ENCODE measurements around the gene PDXDC1. TPM values are rescaled to one million over a fixed set of nuclear protein-coding genes. Genes with fewer than 3 reads are reported as not detected.

PDXDC1 gene
- total RNA-seq, 1 donor from 2014 or later, result 69.1 TPM

DNA sequence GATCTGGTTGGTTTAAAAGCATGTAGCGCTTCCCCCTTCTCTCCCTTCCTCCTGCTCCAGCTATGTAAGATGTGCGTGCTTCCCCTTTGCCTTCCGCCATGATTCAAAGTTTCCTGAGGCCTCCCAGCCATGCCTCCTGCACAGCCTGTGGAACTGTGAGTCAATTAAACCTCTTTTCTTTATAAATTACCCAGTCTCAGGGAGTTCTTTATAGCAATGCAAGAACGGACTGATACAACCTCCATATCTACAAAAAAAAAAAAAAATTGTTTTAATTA, 16.6 kb upstream of the PDXDC1 start:
- no peaks in the 10 kb centered on the region for H3K9me3 ChIP-seq (ENCODE audit: low read depth)
- H3K36me3 Mint-ChIP-seq, result no peaks in the 10 kb centered on the region
- no peaks in the 10 kb centered on the region for H3K79me2 ChIP-seq (ENCODE audit: low read depth)
- H3K27ac Mint-ChIP-seq, result no peak overlapping the region
- no peak for DNase-seq (ENCODE audit: low spot score)
- no peaks in the 10 kb centered on the region for H3K36me3 ChIP-seq
- peaks cover 5% of the 10 kb centered on the region for H3K27me3 Mint-ChIP-seq (ENCODE audit: insufficient read depth, low read depth)
- H4K20me1 ChIP-seq (ENCODE audit: low read depth), result no peaks in the 10 kb centered on the region
- no peak overlapping the region for H3K9ac ChIP-seq
- H3K4me3 Mint-ChIP-seq, result no peak overlapping the region
- H3F3A ChIP-seq (ENCODE audit: low read depth), result no peaks in the 10 kb centered on the region
- H3K4me2 ChIP-seq, result no peak overlapping the region
- H3K4me1 ChIP-seq, result peaks cover 5% of the 10 kb centered on the region
- no peaks in the 10 kb centered on the region for H3K9me3 Mint-ChIP-seq
- no peaks in the 10 kb centered on the region for H3K27me3 ChIP-seq
- no peak overlapping the region for H2AFZ ChIP-seq (replicated peaks)
- no peak overlapping the region for H3K27ac ChIP-seq
- H3K4me3 ChIP-seq, result no peak overlapping the region
- H3K4me1 Mint-ChIP-seq, result peaks cover 3% of the 10 kb centered on the region
- TF ChIP-seq EZH2phosphoT487 (IDR thresholded peaks at IDR 0.05) (no peak), CTCF (IDR thresholded peaks at IDR 0.05) (no peak), EZH2 (IDR thresholded peaks at IDR 0.05) (no peak)

GRCh38 chr16:14958970-14959369, 15.9 kb upstream of the PDXDC1 start:
- Histone ChIP-seq H3K4me3 (no peak overlapping the region), H3K4me2 (no peak overlapping the region), H3K9me3 (ENCODE audit: low read depth) (no peaks in the 10 kb centered on the region), H3K4me1 (peaks cover 5% of the 10 kb centered on the region), H3K9ac (no peak overlapping the region), H3K27ac (no peak overlapping the region), H3K79me2 (ENCODE audit: low read depth) (no peaks in the 10 kb centered on the region), H3K36me3 (no peaks in the 10 kb centered on the region), H3F3A (ENCODE audit: low read depth) (no peaks in the 10 kb centered on the region), H4K20me1 (ENCODE audit: low read depth) (no peaks in the 10 kb centered on the region), H2AFZ (replicated peaks) (peak overlapping the region; percentile 23), H3K27me3 (no peaks in the 10 kb centered on the region)
- Mint-ChIP-seq H3K4me3 (no peak overlapping the region), H3K9me3 (no peaks in the 10 kb centered on the region), H3K27me3 (ENCODE audit: insufficient read depth, low read depth) (peaks cover 5% of the 10 kb centered on the region), H3K36me3 (no peaks in the 10 kb centered on the region), H3K27ac (no peak overlapping the region), H3K4me1 (peaks cover 3% of the 10 kb centered on the region)
- DNase-seq (ENCODE audit: low spot score), result peak; percentile 29
- no peak for TF ChIP-seq EZH2phosphoT487 (IDR thresholded peaks at IDR 0.05)

- Mint-ChIP-seq H3K4me3 (no peak overlapping the region), H3K4me1 (peaks cover 3% of the 10 kb centered on the region), H3K36me3 (no peaks in the 10 kb centered on the region), H3K27ac (no peak overlapping the region), H3K27me3 (ENCODE audit: insufficient read depth, low read depth) (no peaks in the 10 kb centered on the region), H3K9me3 (no peaks in the 10 kb centered on the region)
- Histone ChIP-seq H3K79me2 (ENCODE audit: low read depth) (no peaks in the 10 kb centered on the region), H3K36me3 (no peaks in the 10 kb centered on the region), H3K27me3 (no peaks in the 10 kb centered on the region), H4K20me1 (ENCODE audit: low read depth) (no peaks in the 10 kb centered on the region), H3K4me1 (peaks cover 5% of the 10 kb centered on the region), H2AFZ (replicated peaks) (no peak overlapping the region), H3K27ac (no peak overlapping the region), H3K4me2 (no peak overlapping the region), H3K9me3 (ENCODE audit: low read depth) (no peaks in the 10 kb centered on the region), H3F3A (ENCODE audit: low read depth) (no peaks in the 10 kb centered on the region), H3K9ac (no peak overlapping the region), H3K4me3 (no peak overlapping the region)
- no peak for DNase-seq (ENCODE audit: low spot score)
- TF ChIP-seq EZH2 (IDR thresholded peaks at IDR 0.05), result no peak
- no peak for TF ChIP-seq CTCF (IDR thresholded peaks at IDR 0.05)
- TF ChIP-seq EZH2phosphoT487 (IDR thresholded peaks at IDR 0.05), result no peak
Measured at GRCh38 chr16:14961405-14962186, 13.2 kb upstream of the PDXDC1 start.

Measured in neural progenitor cell (in vitro differentiated cells).